HUES64 (cell line): ENCODE results near the gene CFAP20DC.
"Not testable (repeated sequence)": the region's sequence is repeated elsewhere in the genome, so short reads cannot be mapped to it uniquely, and the experiment has no call there.

ENCODE experiments used
- H3K27ac ChIP-seq: 2 replicates; pipeline ENCODE4 v1.7.0; 2013; ENCODE audit warnings: low read depth, low read length, inconsistent platforms
- H3K27me3 ChIP-seq: 2 replicates; pipeline ENCODE4 v1.6.1; 2013; ENCODE audit warnings: mild to moderate bottlenecking, low read length; ENCODE audit not compliant: insufficient read depth
- H3K36me3 ChIP-seq: 2 replicates; pipeline ENCODE4 v1.6.1; 2013; ENCODE audit warnings: mild to moderate bottlenecking, low read length; ENCODE audit not compliant: insufficient read depth
- H3K4me1 ChIP-seq: 2 replicates; pipeline ENCODE4 v1.6.1; 2013; ENCODE audit warnings: mild to moderate bottlenecking, low read length, moderate library complexity; ENCODE audit not compliant: insufficient read depth
- H3K4me3 ChIP-seq: 2 replicates; pipeline ENCODE4 v1.5.1; 2013; ENCODE audit warnings: mild to moderate bottlenecking, low read length, moderate library complexity
- H3K9ac ChIP-seq: 2 replicates; pipeline ENCODE4 v1.6.1; 2013; ENCODE audit warnings: mild to moderate bottlenecking, low read depth, low read length
- H3K9me3 ChIP-seq: 2 replicates; pipeline ENCODE4 v1.6.1; 2013; ENCODE audit warnings: low read depth, low read length; ENCODE audit not compliant: insufficient read depth
- WGBS: fragments of 150-250, 120-280 bp; methylation state at CpG from one replicate; pipeline ENCODE4 v1.1.7; 2013; ENCODE audit warnings: missing lambda C conversion rate; 5-methylcytosine and 5-hydroxymethylcytosine counted together

CFAP20DC gene

GRCh38 chr3:58868097-58868779 lies 181.6 kb downstream of the CFAP20DC start:
- H3K27me3 ChIP-seq, result no peaks in the 10 kb centered on the region
- no peak overlapping the region for H3K9ac ChIP-seq
- 90% methylated on average over 3 of the region's 5 CpGs for WGBS
- H3K9me3 ChIP-seq, result no peaks in the 10 kb centered on the region
- no peaks in the 10 kb centered on the region for H3K36me3 ChIP-seq
- H3K4me3 ChIP-seq, result no peak overlapping the region
- H3K4me1 ChIP-seq, result peaks cover 39% of the 10 kb centered on the region
- H3K27ac ChIP-seq, result no peak overlapping the region

- no peaks in the 10 kb centered on the region for H3K27me3 ChIP-seq
- H3K9me3 ChIP-seq, result no peaks in the 10 kb centered on the region
- H3K4me1 ChIP-seq, result peaks cover 39% of the 10 kb centered on the region
- H3K27ac ChIP-seq, result no peak overlapping the region
- no peak overlapping the region for H3K4me3 ChIP-seq
- H3K36me3 ChIP-seq, result no peaks in the 10 kb centered on the region
- H3K9ac ChIP-seq, result no peak overlapping the region
- 80% methylated on average over 1 of the region's 4 CpGs for WGBS
Observed at GRCh38 chr3:58867621-58868020, 182.2 kb downstream of the CFAP20DC start.

- Histone ChIP-seq H3K4me1 (peaks cover 39% of the 10 kb centered on the region), H3K27ac (peak overlapping the region; percentile 55; the same call in 1 of the 2 replicates), H3K9me3 (no peaks in the 10 kb centered on the region), H3K4me3 (peak overlapping the region; percentile 1; the same call in 1 of the 2 replicates), H3K27me3 (no peaks in the 10 kb centered on the region), H3K36me3 (no peaks in the 10 kb centered on the region), H3K9ac (no peak overlapping the region)
- WGBS, result 61% methylated on average over 1 of the region's 2 CpGs
Observed at GRCh38 chr3:58866079-58866478, 183.7 kb downstream of the CFAP20DC start.

GRCh38 chr3:58864480-58864879 lies 185.3 kb downstream of the CFAP20DC start:
- H3K4me1 ChIP-seq, result peaks cover 39% of the 10 kb centered on the region
- no peak overlapping the region for H3K4me3 ChIP-seq
- H3K27me3 ChIP-seq, result no peaks in the 10 kb centered on the region
- no peaks in the 10 kb centered on the region for H3K9me3 ChIP-seq
- no peaks in the 10 kb centered on the region for H3K36me3 ChIP-seq
- H3K27ac ChIP-seq, result no peak overlapping the region
- no peak overlapping the region for H3K9ac ChIP-seq

- no peaks in the 10 kb centered on the region for H3K9me3 ChIP-seq
- H3K27ac ChIP-seq, result no peak overlapping the region
- peaks cover 39% of the 10 kb centered on the region for H3K4me1 ChIP-seq
- no peaks in the 10 kb centered on the region for H3K36me3 ChIP-seq
- no peak overlapping the region for H3K9ac ChIP-seq
- WGBS, result 98% methylated on average over 3 of the region's 4 CpGs
- H3K27me3 ChIP-seq, result no peaks in the 10 kb centered on the region
- no peak overlapping the region for H3K4me3 ChIP-seq
Observed at GRCh38 chr3:58863206-58863605, 186.6 kb downstream of the CFAP20DC start.

- no peaks in the 10 kb centered on the region for H3K36me3 ChIP-seq
- no peak overlapping the region for H3K27ac ChIP-seq
- no peak overlapping the region for H3K4me3 ChIP-seq
- H3K4me1 ChIP-seq, result peaks cover 22% of the 10 kb centered on the region
- H3K9me3 ChIP-seq, result no peaks in the 10 kb centered on the region
- H3K9ac ChIP-seq, result no peak overlapping the region
- no peaks in the 10 kb centered on the region for H3K27me3 ChIP-seq
- WGBS, result 88% methylated on average over 2 of the region's 3 CpGs
Observed at GRCh38 chr3:58861551-58861950, 188.3 kb downstream of the CFAP20DC start.

GRCh38 chr3:58858126-58858525 lies 191.7 kb downstream of the CFAP20DC start:
- no peaks in the 10 kb centered on the region for H3K4me1 ChIP-seq
- no peaks in the 10 kb centered on the region for H3K9me3 ChIP-seq
- H3K27ac ChIP-seq, result no peak overlapping the region
- H3K27me3 ChIP-seq, result no peaks in the 10 kb centered on the region
- H3K9ac ChIP-seq, result no peak overlapping the region
- H3K4me3 ChIP-seq, result no peak overlapping the region
- 91% methylated on average over 3 of the region's 3 CpGs for WGBS
- no peaks in the 10 kb centered on the region for H3K36me3 ChIP-seq

GRCh38 chr3:58857402-58857801 lies 192.4 kb downstream of the CFAP20DC start:
- no peaks in the 10 kb centered on the region for H3K4me1 ChIP-seq
- 88% methylated on average over 1 of the region's 1 CpG for WGBS
- no peaks in the 10 kb centered on the region for H3K27me3 ChIP-seq
- H3K27ac ChIP-seq, result no peak overlapping the region
- H3K9me3 ChIP-seq, result no peaks in the 10 kb centered on the region
- H3K36me3 ChIP-seq, result no peaks in the 10 kb centered on the region
- no peak overlapping the region for H3K9ac ChIP-seq
- H3K4me3 ChIP-seq, result no peak overlapping the region

GRCh38 chr3:58848826-58849225 lies 201.0 kb downstream of the CFAP20DC start:
- 97% methylated on average over 7 of the region's 7 CpGs for WGBS
- H3K27ac ChIP-seq, result no peak overlapping the region
- H3K9ac ChIP-seq, result no peak overlapping the region

GRCh38 chr3:58842050-58842747 lies 207.6 kb downstream of the CFAP20DC start:
- H3K27ac ChIP-seq, H3K27me3 ChIP-seq, H3K9me3 ChIP-seq, H3K4me1 ChIP-seq, H3K36me3 ChIP-seq: not testable (repeated sequence)
- 45% methylated on average over 12 of the region's 34 CpGs for WGBS
- Histone ChIP-seq H3K4me3 (peak overlapping the region; percentile 57), H3K9ac (peak overlapping the region; percentile 77)

More at GRCh38 chr3:58848826-58849225, 201.0 kb downstream of the CFAP20DC start:
- no peaks in the 10 kb centered on the region for H3K27me3 ChIP-seq
- H3K36me3 ChIP-seq, result no peaks in the 10 kb centered on the region
- H3K4me3 ChIP-seq, result no peak overlapping the region
- H3K9me3 ChIP-seq, result 0 out of 2 replicates have a peak, but pooled peaks cover 4% of the 10 kb centered on the region
- no peaks in the 10 kb centered on the region for H3K4me1 ChIP-seq

GRCh38 chr3:58840949-58841348 lies 208.9 kb downstream of the CFAP20DC start:
- H3K27me3 ChIP-seq, result no peaks in the 10 kb centered on the region
- no peak overlapping the region for H3K27ac ChIP-seq
- peak overlapping the region; percentile 57 for H3K4me3 ChIP-seq
- peaks cover 8% of the 10 kb centered on the region; the same call in 1 of the 2 replicates for H3K4me1 ChIP-seq
- no peaks in the 10 kb centered on the region for H3K36me3 ChIP-seq
- no peaks in the 10 kb centered on the region for H3K9me3 ChIP-seq
- H3K9ac ChIP-seq, result no peak overlapping the region
